GM23338 (cell line): ENCODE data around the gene UBXN2A. TPM values are rescaled to one million over a fixed set of nuclear protein-coding genes. Genes with fewer than 3 reads are reported as not detected.
"Not testable (repeated sequence)": the region's sequence is repeated elsewhere in the genome, so short reads cannot be mapped to it uniquely, and the experiment has no call there.

ENCODE experiments used
- ATAC-seq: fragments of 200-7000 bp; cut with Tn5 transposase; 3 replicates; pipeline ENCODE4 v1.9.1; 2020
- DNase-seq: peaks from one replicate; pipeline ENCODE4 v3.0.0-alpha.2; 2015; ENCODE audit warnings: low spot score
- H2AFZ ChIP-seq: fragments of 200-600 bp; sonication (generic); 2 replicates; pipeline ENCODE4 v1.8.0; 2016; ENCODE audit warnings: antibody characterized with exemption, mild to moderate bottlenecking, moderate library complexity
- H3F3A ChIP-seq: fragments of 200-600 bp; sonication (generic); replicated peaks from 2 replicates; pipeline ENCODE4 v1.8.0; 2017; ENCODE audit warnings: antibody characterized with exemption, mixed run types, low read depth
- H3K27ac ChIP-seq: fragments of 200-600 bp; sonication (generic); 2 replicates; pipeline ENCODE4 v1.6.1; 2016; ENCODE audit warnings: low read depth
- H3K27me3 ChIP-seq: fragments of 200-600 bp; sonication (generic); 2 replicates; pipeline ENCODE4 v1.8.0; 2016; ENCODE audit warnings: mild to moderate bottlenecking, mixed run types, moderate library complexity; ENCODE audit not compliant: insufficient read depth
- H3K36me3 ChIP-seq: fragments of 200-600 bp; sonication (generic); 2 replicates; pipeline ENCODE4 v1.8.0; 2016; ENCODE audit warnings: mild to moderate bottlenecking; ENCODE audit not compliant: insufficient read depth
- H3K4me1 ChIP-seq: fragments of 200-600 bp; sonication (generic); 2 replicates; pipeline ENCODE4 v1.8.0; 2016; ENCODE audit warnings: mild to moderate bottlenecking, moderate library complexity; ENCODE audit not compliant: insufficient read depth
- H3K4me2 ChIP-seq: fragments of 200-600 bp; sonication (generic); 2 replicates; pipeline ENCODE4 v1.7.1; 2017; ENCODE audit warnings: mixed run types
- H3K4me3 ChIP-seq: fragments of 200-600 bp; sonication (generic); 2 replicates; pipeline ENCODE4 v1.6.1; 2016; ENCODE audit warnings: mixed run types
- H3K79me2 ChIP-seq: fragments of 200-600 bp; sonication (generic); replicated peaks from 2 replicates; pipeline ENCODE4 v1.8.0; 2017; ENCODE audit warnings: mild to moderate bottlenecking; ENCODE audit not compliant: insufficient read depth
- H3K9me2 ChIP-seq: fragments of 200-600 bp; sonication (generic); 2 replicates; pipeline ENCODE4 v1.8.0; 2017; ENCODE audit not compliant: insufficient read depth
- H4K20me1 ChIP-seq: fragments of 200-600 bp; sonication (generic); replicated peaks from 2 replicates; pipeline ENCODE4 v1.8.0; 2017; ENCODE audit warnings: mild to moderate bottlenecking; ENCODE audit not compliant: insufficient read depth
- H3K27ac Mint-ChIP-seq: 2 replicates; pipeline ENCODE4 v1.8.0; 2020; ENCODE audit warnings: inconsistent platforms, mild to moderate bottlenecking, moderate library complexity, mixed read lengths
- H3K27me3 Mint-ChIP-seq: 3 replicates; pipeline ENCODE4 v1.8.0; 2022; ENCODE audit warnings: low read depth, mild to moderate bottlenecking, moderate library complexity, mixed read lengths, inconsistent platforms; ENCODE audit not compliant: insufficient read depth, poor library complexity
- H3K36me3 Mint-ChIP-seq: 3 replicates; pipeline ENCODE4 v1.8.0; 2021; ENCODE audit warnings: low read depth, mild to moderate bottlenecking, inconsistent platforms, moderate library complexity, mixed read lengths
- H3K4me1 Mint-ChIP-seq: 3 replicates; pipeline ENCODE4 v1.8.0; 2020; ENCODE audit warnings: mild to moderate bottlenecking, inconsistent platforms, mixed read lengths
- H3K4me3 Mint-ChIP-seq: 3 replicates; pipeline ENCODE4 v1.8.0; 2021; ENCODE audit warnings: moderate library complexity, mild to moderate bottlenecking, inconsistent platforms, mixed read lengths
- H3K9me3 Mint-ChIP-seq: 3 replicates; pipeline ENCODE4 v1.8.0; 2020; ENCODE audit warnings: moderate library complexity, mild to moderate bottlenecking, inconsistent platforms, mixed read lengths
- NANOG ChIP-seq: IDR thresholded peaks from 2 replicates; pipeline ENCODE4 v1.6.1; 2016; ENCODE audit warnings: antibody characterized with exemption, borderline replicate concordance
- STAT1 ChIP-seq: IDR thresholded peaks from one replicate; pipeline ENCODE4 v1.6.1; 2016; ENCODE audit warnings: antibody characterized with exemption; ENCODE audit not compliant: unreplicated experiment
- ZNF462 ChIP-seq: fragments of 250-450 bp; sonication (Bioruptor Pico); IDR thresholded peaks from 2 replicates; pipeline ENCODE4 v1.5.0; 2020; ENCODE audit warnings: mild to moderate bottlenecking, moderate library complexity
- polyA plus RNA-seq: library from polyadenylated mRNA; unstranded; fragments of >200 nt; fragmentation: Nextera tagmentation; extraction: Ambion mirVana; gene quantifications from 2 replicates; pipeline ENCODE4 v1.2.1, GENCODE V29; 2016
- total RNA-seq: library from RNA; depleted of rRNA; stranded (reverse); fragments of >200 nt; shearing (Covaris generic); gene quantifications from 2 replicates; pipeline ENCODE4 v1.2.3, GENCODE V29; 2014

UBXN2A gene
- total and polyA plus RNA-seq, 2 experiments from 2014 or later = 11.5 to 12.1 TPM

GRCh38 chr2:24040511-24040910 lies 100.2 kb downstream of the UBXN2A start (continued):
- TF ChIP-seq ZNF462 (CRISPR knock-in tag) = no peak
- no peak for TF ChIP-seq STAT1
- TF ChIP-seq NANOG = no peak

DNA sequence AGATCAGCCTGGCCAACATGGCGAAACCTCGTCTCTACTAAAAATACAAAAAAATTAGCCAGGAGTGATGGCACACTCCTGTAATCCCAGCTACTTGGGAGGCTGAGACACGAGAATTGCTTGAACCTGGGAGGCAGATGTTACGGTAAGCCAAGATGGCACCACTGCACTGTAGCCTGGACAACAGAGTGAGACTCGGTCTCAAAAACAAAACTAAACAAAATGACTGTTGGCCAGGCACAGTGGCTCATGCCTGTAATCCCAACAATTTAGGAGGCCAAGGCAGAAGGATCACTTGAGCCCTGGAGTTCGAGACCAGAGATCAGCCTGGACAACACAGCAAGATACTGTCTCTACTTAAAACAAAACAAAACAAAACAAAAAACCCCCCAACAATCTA lies 102.9 kb downstream of the UBXN2A start:
- DNase-seq, H3K27ac ChIP-seq, ATAC-seq, H3F3A ChIP-seq, H3K9me3 Mint-ChIP-seq, H2AFZ ChIP-seq, H3K4me2 ChIP-seq, H3K9me2 ChIP-seq, H3K4me3 ChIP-seq, H4K20me1 ChIP-seq, H3K27me3 ChIP-seq, H3K27ac Mint-ChIP-seq, H3K27me3 Mint-ChIP-seq, H3K4me3 Mint-ChIP-seq: not testable (repeated sequence)
- Histone ChIP-seq H3K36me3 (peaks cover 11% of the 10 kb centered on the region), H3K4me1 (peaks cover 16% of the 10 kb centered on the region), H3K79me2 (peaks cover 83% of the 10 kb centered on the region)
- peaks cover 20% of the 10 kb centered on the region for H3K36me3 Mint-ChIP-seq
- peaks cover 17% of the 10 kb centered on the region for H3K4me1 Mint-ChIP-seq
